Measurements from ENCODE around the gene NAV3. TPM values are rescaled to one million over a fixed set of nuclear protein-coding genes. Genes with fewer than 3 reads are reported as not detected.
A peak's percentile ranks its signal among the peaks of the same experiment; 100 is the strongest.

Gene NAV3
- total RNA-seq, 4 donors from 2014 or later, result 32.0 to 60.5 (median 35.8) TPM

DNA sequence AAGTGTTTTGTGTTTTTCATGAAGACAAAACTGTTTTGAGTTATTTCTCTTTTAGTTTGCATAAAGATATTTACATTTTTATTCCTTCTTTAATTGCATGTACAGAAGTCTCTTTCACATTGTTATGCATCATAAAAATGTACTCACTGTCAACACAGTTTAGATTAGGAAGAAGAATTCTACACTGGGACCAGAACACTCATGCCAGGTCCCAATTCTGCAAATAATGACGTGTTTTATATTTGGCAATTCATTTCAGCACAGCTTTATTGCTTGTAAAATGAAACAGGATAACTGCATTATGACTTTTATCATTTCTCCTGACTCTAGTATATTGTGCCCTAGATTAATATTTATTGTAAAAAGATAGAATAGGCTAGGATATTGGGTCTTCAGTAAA is 369.2 kb downstream of the NAV3 start:
- H3K27ac ChIP-seq, result no peak overlapping the region
- no peak for TF ChIP-seq EP300 (IDR thresholded peaks at IDR 0.05)
- no peak for TF ChIP-seq POLR2A (IDR thresholded peaks at IDR 0.05)
- no peak for TF ChIP-seq CTCF (IDR thresholded peaks at IDR 0.05)
- H3K36me3 ChIP-seq, result no peaks in the 10 kb centered on the region
- no peak for DNase-seq (ENCODE audit: low spot score in 2 of 2)
- whole genome bisulfite sequencing, 2 donors, result 82 to 83% methylated on average over 1 of the region's 1 CpG
- H3K27me3 ChIP-seq, result no peaks in the 10 kb centered on the region
- no peak overlapping the region for H3K4me3 ChIP-seq
- H3K9me3 ChIP-seq, result no peaks in the 10 kb centered on the region
- no peaks in the 10 kb centered on the region for H3K4me1 ChIP-seq

DNA sequence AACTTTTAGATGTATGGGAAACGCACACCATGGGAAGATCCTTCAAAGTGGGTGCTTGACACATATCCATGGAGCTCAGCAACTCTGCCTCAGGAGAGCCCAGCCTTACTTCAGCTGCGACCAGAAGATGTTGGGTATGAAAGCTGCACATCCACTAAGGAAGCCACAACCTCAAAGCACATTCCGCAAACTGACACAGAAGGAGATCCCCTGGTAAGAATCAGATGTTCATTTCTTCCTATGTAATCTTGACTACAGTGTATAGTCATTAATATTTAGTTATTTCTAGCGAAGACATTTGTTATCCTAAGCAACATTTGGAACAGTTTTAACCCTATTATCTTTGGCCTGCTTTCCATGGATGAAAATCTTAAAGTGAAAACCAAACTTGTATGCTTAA is 374.2 kb downstream of the NAV3 start:
- Histone ChIP-seq H3K27ac (no peak overlapping the region), H3K27me3 (no peaks in the 10 kb centered on the region), H3K36me3 (no peaks in the 10 kb centered on the region), H3K9me3 (no peaks in the 10 kb centered on the region), H3K4me3 (no peak overlapping the region), H3K4me1 (no peaks in the 10 kb centered on the region)
- 75 to 77% methylated on average over 4 of the region's 4 CpGs for whole genome bisulfite sequencing, 2 donors
- DNase-seq (ENCODE audit: low spot score in 2 of 2), result no peak
- TF ChIP-seq EP300 (IDR thresholded peaks at IDR 0.05) (no peak), POLR2A (IDR thresholded peaks at IDR 0.05) (no peak), CTCF (IDR thresholded peaks at IDR 0.05) (no peak)

- no peaks in the 10 kb centered on the region for H3K4me1 ChIP-seq
- DNase-seq (ENCODE audit: low spot score in 2 of 2), result no peak
- no peaks in the 10 kb centered on the region for H3K27me3 ChIP-seq
- no peak overlapping the region for H3K4me3 ChIP-seq
- H3K36me3 ChIP-seq, result peaks cover 0 to 11% (median 0%) of the 10 kb centered on the region in 3 donors
- TF ChIP-seq POLR2A (IDR thresholded peaks at IDR 0.05) (no peak), CTCF (IDR thresholded peaks at IDR 0.05) (no peak), EP300 (IDR thresholded peaks at IDR 0.05) (no peak)
- H3K27ac ChIP-seq, result no peak overlapping the region
- H3K9me3 ChIP-seq, result no peaks in the 10 kb centered on the region
- WGBS, 2 donors, result 83 to 86% methylated on average over 6 of the region's 6 CpGs
These were observed 377.4 kb downstream of the NAV3 start for GRCh38 chr12:78208092-78208491.

- no peaks in the 10 kb centered on the region for H3K4me1 ChIP-seq
- peak overlapping the region in 2 of 4 donors; percentile 20 to 62 for H3K27ac ChIP-seq
- peaks cover 0 to 11% (median 0%) of the 10 kb centered on the region in 3 donors for H3K36me3 ChIP-seq
- H3K4me3 ChIP-seq, result no peak overlapping the region
- no peaks in the 10 kb centered on the region for H3K27me3 ChIP-seq
- no peaks in the 10 kb centered on the region for H3K9me3 ChIP-seq
- no peak for DNase-seq (ENCODE audit: low spot score in 2 of 2)
- TF ChIP-seq EP300 (IDR thresholded peaks at IDR 0.05) (no peak), CTCF (IDR thresholded peaks at IDR 0.05) (no peak), POLR2A (IDR thresholded peaks at IDR 0.05) (no peak)
- WGBS, 2 donors, result 65 to 72% methylated on average over 12 of the region's 12 CpGs
These were observed 379.3 kb downstream of the NAV3 start for GRCh38 chr12:78209846-78210505.

DNA sequence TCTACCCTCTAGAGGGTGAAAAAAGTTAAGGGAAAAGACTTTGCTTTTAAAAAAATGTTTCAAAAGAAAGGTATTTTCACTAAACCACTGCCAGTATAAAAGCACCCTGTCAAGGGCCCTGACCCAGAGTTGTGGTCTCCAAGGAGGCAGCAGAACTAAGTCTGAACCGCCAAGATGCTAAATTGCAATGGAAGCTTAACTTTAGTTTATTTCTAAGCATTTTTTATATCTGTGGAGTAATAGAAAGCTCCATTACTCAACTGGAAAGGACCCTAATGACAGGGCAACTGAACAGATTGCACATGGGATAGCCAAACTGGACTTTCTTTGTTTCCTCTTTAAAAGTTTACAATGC is 379.8 kb downstream of the NAV3 start:
- no peaks in the 10 kb centered on the region for H3K4me1 ChIP-seq
- 71 to 79% methylated on average over 1 of the region's 1 CpG for WGBS, 2 donors
- DNase-seq (ENCODE audit: low spot score in 2 of 2), result no peak
- H3K4me3 ChIP-seq, result no peak overlapping the region
- no peaks in the 10 kb centered on the region for H3K9me3 ChIP-seq
- peaks cover 0 to 11% (median 0%) of the 10 kb centered on the region in 3 donors for H3K36me3 ChIP-seq
- no peak for TF ChIP-seq CTCF (IDR thresholded peaks at IDR 0.05)
- TF ChIP-seq EP300 (IDR thresholded peaks at IDR 0.05), result no peak
- no peak for TF ChIP-seq POLR2A (IDR thresholded peaks at IDR 0.05)
- peak overlapping the region in 1 of 4 donors; percentile 62 for H3K27ac ChIP-seq
- H3K27me3 ChIP-seq, result no peaks in the 10 kb centered on the region
